ENCODE data around the gene STPG2.

DNA sequence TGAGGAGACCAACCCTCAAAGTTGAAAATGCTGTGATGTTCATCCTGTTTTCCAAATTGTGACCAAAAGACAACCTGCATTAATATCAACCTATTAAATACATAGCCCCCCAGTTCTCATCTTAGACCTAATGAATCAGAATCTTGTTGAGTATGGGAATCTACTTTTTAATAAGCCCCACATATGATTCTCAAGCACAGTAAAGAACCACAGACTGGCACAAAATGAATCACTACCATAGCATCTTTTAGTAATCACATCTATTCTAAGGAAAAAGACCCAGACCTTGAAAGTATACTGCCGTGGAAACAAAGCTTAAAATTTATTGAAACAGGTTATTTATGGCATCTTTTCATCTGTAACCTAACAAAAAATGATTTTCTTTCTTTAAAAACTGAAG is 152.9 kb downstream of the STPG2 start:
- TF ChIP-seq EZH2 (IDR thresholded peaks at IDR 0.05; ENCODE audit: low read depth) = no peak
- TF ChIP-seq, protein P1, sequence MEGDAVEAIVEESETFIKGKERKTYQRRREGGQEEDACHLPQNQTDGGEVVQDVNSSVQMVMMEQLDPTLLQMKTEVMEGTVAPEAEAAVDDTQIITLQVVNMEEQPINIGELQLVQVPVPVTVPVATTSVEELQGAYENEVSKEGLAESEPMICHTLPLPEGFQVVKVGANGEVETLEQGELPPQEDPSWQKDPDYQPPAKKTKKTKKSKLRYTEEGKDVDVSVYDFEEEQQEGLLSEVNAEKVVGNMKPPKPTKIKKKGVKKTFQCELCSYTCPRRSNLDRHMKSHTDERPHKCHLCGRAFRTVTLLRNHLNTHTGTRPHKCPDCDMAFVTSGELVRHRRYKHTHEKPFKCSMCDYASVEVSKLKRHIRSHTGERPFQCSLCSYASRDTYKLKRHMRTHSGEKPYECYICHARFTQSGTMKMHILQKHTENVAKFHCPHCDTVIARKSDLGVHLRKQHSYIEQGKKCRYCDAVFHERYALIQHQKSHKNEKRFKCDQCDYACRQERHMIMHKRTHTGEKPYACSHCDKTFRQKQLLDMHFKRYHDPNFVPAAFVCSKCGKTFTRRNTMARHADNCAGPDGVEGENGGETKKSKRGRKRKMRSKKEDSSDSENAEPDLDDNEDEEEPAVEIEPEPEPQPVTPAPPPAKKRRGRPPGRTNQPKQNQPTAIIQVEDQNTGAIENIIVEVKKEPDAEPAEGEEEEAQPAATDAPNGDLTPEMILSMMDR (conservative IDR thresholded peaks at IDR 0.05) = no peak
